DOHH2 (cell line): ENCODE measurements around the gene DMD.

Experiments
- H3F3A ChIP-seq: fragments of 200-600 bp; sonication (generic), shearing (Covaris generic); 2 replicates; pipeline ENCODE4 v1.6.0; 2016; ENCODE audit warnings: antibody characterized with exemption, mild to moderate bottlenecking; ENCODE audit not compliant: control insufficient read depth, insufficient read depth
- H3K27ac ChIP-seq: fragments of 200-600 bp; sonication (generic); 2 replicates; pipeline ENCODE4 v1.5.1; 2014; ENCODE audit warnings: low read depth, mild to moderate bottlenecking, low read length, moderate library complexity
- H3K27me3 ChIP-seq: fragments of 200-600 bp; sonication (generic); 2 replicates; pipeline ENCODE4 v1.6.1; 2014; ENCODE audit warnings: mild to moderate bottlenecking, low read length, mixed read lengths; ENCODE audit not compliant: control insufficient read depth
- H3K36me3 ChIP-seq: fragments of 200-600 bp; sonication (generic); 2 replicates; pipeline ENCODE4 v1.6.1; 2014; ENCODE audit warnings: mild to moderate bottlenecking, low read length, moderate library complexity, mixed read lengths; ENCODE audit not compliant: control insufficient read depth
- H3K4me1 ChIP-seq: fragments of 200-600 bp; sonication (generic); 2 replicates; pipeline ENCODE4 v1.6.1; 2014; ENCODE audit warnings: mild to moderate bottlenecking, low read length, mixed read lengths; ENCODE audit not compliant: control insufficient read depth
- H3K4me2 ChIP-seq: fragments of 200-600 bp; sonication (generic); 2 replicates; pipeline ENCODE4 v1.6.0; 2014; ENCODE audit warnings: mild to moderate bottlenecking, low read length, moderate library complexity
- H3K4me3 ChIP-seq: fragments of 200-600 bp; sonication (generic); 2 replicates; pipeline ENCODE4 v1.5.1; 2014; ENCODE audit warnings: mild to moderate bottlenecking, low read length, mixed read lengths
- H3K79me2 ChIP-seq: fragments of 200-600 bp; sonication (generic); 2 replicates; pipeline ENCODE4 v1.6.1; 2014; ENCODE audit warnings: mild to moderate bottlenecking, low read length, mixed read lengths; ENCODE audit not compliant: control insufficient read depth
- H3K9me2 ChIP-seq: fragments of 200-600 bp; sonication (generic); replicated peaks from 2 replicates; pipeline ENCODE4 v1.6.1; 2014; ENCODE audit warnings: mild to moderate bottlenecking, low read length, mixed read lengths; ENCODE audit not compliant: control insufficient read depth
- H3K9me3 ChIP-seq: fragments of 200-600 bp; sonication (generic); 2 replicates; pipeline ENCODE4 v1.6.1; 2014; ENCODE audit warnings: antibody characterized with exemption, low read length, mixed read lengths; ENCODE audit not compliant: control insufficient read depth, insufficient read depth
- H4K20me1 ChIP-seq: fragments of 200-600 bp; sonication (generic); 2 replicates; pipeline ENCODE4 v1.6.0; 2014; ENCODE audit warnings: low read depth, mild to moderate bottlenecking, antibody characterized with exemption, low read length, moderate library complexity; ENCODE audit not compliant: control insufficient read depth, insufficient read depth
- CTCF ChIP-seq: fragments of 200-600 bp; sonication (generic); IDR thresholded peaks from one replicate; pipeline ENCODE4 v1.5.1; 2014; ENCODE audit warnings: antibody characterized with exemption, mild to moderate bottlenecking, low read depth, low read length; ENCODE audit not compliant: poor library complexity, severe bottlenecking
- EZH2phosphoT487 ChIP-seq: fragments of 200-600 bp; sonication (generic); IDR thresholded peaks from 2 replicates; pipeline ENCODE4 v1.6.1; 2017; ENCODE audit warnings: borderline replicate concordance, mild to moderate bottlenecking, antibody characterized with exemption, low read length, moderate library complexity, mixed read lengths

Gene DMD

DNA sequence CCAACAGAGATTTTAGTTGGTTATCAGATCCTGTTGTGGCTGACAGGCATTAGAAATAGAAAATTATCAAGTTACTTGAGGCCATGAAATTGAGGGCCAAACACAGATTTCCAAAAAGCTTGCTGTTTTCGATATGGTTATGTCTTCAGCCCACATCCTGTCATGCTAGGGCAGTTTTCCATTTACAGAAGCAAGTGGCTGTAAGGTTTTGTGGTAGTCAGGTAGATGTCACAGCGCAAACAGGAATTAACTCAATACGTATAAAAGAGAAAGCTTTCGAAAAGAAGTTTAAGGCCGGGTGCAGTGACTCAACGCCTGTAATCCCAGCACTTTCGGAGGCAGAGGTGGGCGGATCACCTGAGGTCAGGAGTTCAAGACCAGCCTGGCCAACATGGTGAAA lies 104.6 kb downstream of the DMD start:
- peak overlapping the region; percentile 62 for H3K4me2 ChIP-seq
- H3K9me2 ChIP-seq = no peaks in the 10 kb centered on the region
- TF ChIP-seq EZH2phosphoT487 = no peak
- H3K79me2 ChIP-seq = no peaks in the 10 kb centered on the region
- no peaks in the 10 kb centered on the region for H3K27me3 ChIP-seq
- no peaks in the 10 kb centered on the region; the same call in 1 of the 2 replicates for H3F3A ChIP-seq
- H4K20me1 ChIP-seq = no peaks in the 10 kb centered on the region
- peaks cover 8% of the 10 kb centered on the region; the same call in 1 of the 2 replicates for H3K36me3 ChIP-seq
- peak overlapping the region; percentile 76 for H3K27ac ChIP-seq
- H3K9me3 ChIP-seq = peaks cover 5% of the 10 kb centered on the region; the same call in 1 of the 2 replicates
- H3K4me3 ChIP-seq = peak overlapping the region; percentile 37; the same call in 1 of the 2 replicates
- peaks cover 52% of the 10 kb centered on the region for H3K4me1 ChIP-seq

DNA sequence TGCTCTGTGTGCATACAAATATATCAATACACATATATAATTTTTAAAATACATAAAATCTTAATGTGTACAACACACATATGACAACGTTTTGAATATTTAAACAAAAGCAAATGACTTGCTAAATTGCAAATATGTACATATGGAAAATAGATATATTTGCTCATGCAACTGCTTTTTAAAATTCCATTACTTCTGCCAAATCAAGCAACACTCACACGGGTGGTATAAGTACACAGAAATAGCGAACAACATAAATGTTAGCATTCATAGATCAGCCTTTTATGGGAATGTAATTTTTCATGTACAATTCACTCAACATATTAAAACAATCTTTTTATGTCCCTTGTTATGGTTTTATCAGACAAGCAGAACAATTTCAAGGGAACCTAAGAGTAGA lies 116.3 kb downstream of the DMD start:
- no peaks in the 10 kb centered on the region for H3F3A ChIP-seq
- H3K9me3 ChIP-seq = no peaks in the 10 kb centered on the region; the same call in none of the 2 replicates
- no peaks in the 10 kb centered on the region for H3K9me2 ChIP-seq
- no peaks in the 10 kb centered on the region for H3K79me2 ChIP-seq
- no peaks in the 10 kb centered on the region for H4K20me1 ChIP-seq
- H3K27ac ChIP-seq = no peak overlapping the region
- no peak overlapping the region for H3K4me3 ChIP-seq
- TF ChIP-seq EZH2phosphoT487 (no peak), CTCF (no peak)
- no peaks in the 10 kb centered on the region for H3K4me1 ChIP-seq
- no peak overlapping the region for H3K4me2 ChIP-seq
- no peaks in the 10 kb centered on the region for H3K27me3 ChIP-seq
- no peaks in the 10 kb centered on the region for H3K36me3 ChIP-seq

GRCh38 chrX:33087411-33087810 lies 123.9 kb downstream of the DMD start:
- H3K9me2 ChIP-seq = no peaks in the 10 kb centered on the region
- no peaks in the 10 kb centered on the region for H3K36me3 ChIP-seq
- H3K4me1 ChIP-seq = no peaks in the 10 kb centered on the region
- H4K20me1 ChIP-seq = no peaks in the 10 kb centered on the region
- no peak overlapping the region for H3K4me3 ChIP-seq
- H3K4me2 ChIP-seq = no peak overlapping the region
- H3K27me3 ChIP-seq = no peaks in the 10 kb centered on the region
- H3K27ac ChIP-seq = no peak overlapping the region
- H3F3A ChIP-seq = no peaks in the 10 kb centered on the region
- no peaks in the 10 kb centered on the region for H3K79me2 ChIP-seq
- TF ChIP-seq CTCF (no peak), EZH2phosphoT487 (no peak)
- no peaks in the 10 kb centered on the region for H3K9me3 ChIP-seq

- H3K36me3 ChIP-seq = no peaks in the 10 kb centered on the region
These were observed 124.5 kb downstream of the DMD start for GRCh38 chrX:33086886-33087285.

More at GRCh38 chrX:33086886-33087285, 124.5 kb downstream of the DMD start:
- TF ChIP-seq EZH2phosphoT487 = no peak
- no peak for TF ChIP-seq CTCF
- H3K4me3 ChIP-seq = no peak overlapping the region
- no peaks in the 10 kb centered on the region for H3K9me3 ChIP-seq
- no peaks in the 10 kb centered on the region for H3K9me2 ChIP-seq
- H3F3A ChIP-seq = no peaks in the 10 kb centered on the region
- no peaks in the 10 kb centered on the region for H4K20me1 ChIP-seq
- H3K27me3 ChIP-seq = no peaks in the 10 kb centered on the region
- H3K4me2 ChIP-seq = no peak overlapping the region
- no peaks in the 10 kb centered on the region for H3K79me2 ChIP-seq
- H3K27ac ChIP-seq = no peak overlapping the region
- no peaks in the 10 kb centered on the region for H3K4me1 ChIP-seq
